NCI-H2107 (cell line): Measurements from ENCODE around the gene PDIK1L.
A peak's percentile ranks its signal among the peaks of the same experiment; 100 is the strongest.

Experiments
- DNase-seq: peaks from one replicate; lab custom pipeline; 2025; lab: John Stamatoyannopoulos, UW

Gene PDIK1L

GRCh38 chr1:26155370-26156284 is 44.0 kb downstream of the PDIK1L start:
- no peak for DNase-seq

DNA sequence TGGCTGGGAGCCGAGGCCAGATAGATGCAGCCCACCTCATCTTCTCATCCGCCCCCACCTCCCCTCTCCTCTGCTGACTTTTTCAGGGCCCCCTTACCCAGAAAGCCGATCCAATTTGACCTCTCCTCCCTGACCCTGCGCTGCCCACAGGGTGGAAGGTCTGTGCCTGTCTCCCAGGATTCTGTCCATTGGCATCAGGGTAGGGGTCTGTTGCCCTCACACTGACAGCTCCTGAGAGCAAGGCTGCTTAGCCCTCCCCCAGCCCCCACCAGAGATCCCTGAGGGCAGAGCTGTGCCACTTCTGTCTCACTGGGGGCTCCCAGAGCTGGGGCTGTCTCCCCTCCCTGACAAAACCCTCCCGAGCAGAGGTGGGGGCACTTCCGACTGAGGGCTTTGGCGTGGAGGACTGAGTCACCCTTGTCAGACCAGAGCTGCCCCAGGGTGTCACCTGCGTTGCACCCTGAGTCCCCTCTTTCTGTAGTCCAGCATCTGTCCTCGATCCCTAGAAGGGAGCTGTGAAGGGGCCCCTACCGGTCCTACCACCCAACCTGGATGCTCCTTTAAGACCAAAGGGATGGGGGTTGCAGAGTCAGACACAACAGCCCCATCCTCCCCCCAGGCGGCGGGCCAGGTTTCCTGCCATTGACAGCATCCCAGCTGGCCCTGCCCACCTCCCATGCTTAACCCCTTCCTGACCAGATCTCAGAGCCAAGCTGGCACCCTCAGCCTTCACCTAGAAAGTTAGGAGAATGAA is 44.8 kb downstream of the PDIK1L start:
- DNase-seq: no peak

DNA sequence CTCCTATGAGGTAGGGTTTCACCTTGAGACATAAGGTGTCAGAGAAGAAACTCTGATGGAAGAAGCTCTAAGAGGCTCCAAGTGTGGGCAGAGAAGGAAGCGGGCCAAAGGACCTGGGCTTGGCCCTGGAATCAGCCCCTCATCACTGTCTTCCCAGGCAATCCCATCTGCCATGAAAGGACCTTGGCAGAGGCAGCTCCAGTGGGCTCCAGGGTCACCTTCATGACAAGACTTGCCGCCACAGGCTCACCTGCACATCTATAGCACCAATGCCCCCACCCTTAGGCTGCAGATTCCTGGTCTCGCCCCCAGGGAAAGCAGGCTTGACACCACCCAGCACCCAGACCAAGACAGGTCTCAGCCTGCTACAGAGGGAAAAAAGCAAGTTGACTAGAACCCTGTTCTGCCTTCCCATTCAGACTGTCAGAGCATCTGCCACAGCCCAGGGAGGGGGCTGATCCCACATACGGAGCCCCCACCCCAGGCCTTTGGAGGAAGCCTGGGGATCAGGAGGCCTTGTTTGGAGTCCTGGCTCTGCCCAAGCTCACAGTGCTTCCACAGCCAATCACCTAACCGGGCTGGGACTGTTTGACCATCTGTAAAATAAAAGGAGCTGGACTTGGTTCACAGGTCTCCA is 46.8 kb downstream of the PDIK1L start:
- DNase-seq: no peak

DNA sequence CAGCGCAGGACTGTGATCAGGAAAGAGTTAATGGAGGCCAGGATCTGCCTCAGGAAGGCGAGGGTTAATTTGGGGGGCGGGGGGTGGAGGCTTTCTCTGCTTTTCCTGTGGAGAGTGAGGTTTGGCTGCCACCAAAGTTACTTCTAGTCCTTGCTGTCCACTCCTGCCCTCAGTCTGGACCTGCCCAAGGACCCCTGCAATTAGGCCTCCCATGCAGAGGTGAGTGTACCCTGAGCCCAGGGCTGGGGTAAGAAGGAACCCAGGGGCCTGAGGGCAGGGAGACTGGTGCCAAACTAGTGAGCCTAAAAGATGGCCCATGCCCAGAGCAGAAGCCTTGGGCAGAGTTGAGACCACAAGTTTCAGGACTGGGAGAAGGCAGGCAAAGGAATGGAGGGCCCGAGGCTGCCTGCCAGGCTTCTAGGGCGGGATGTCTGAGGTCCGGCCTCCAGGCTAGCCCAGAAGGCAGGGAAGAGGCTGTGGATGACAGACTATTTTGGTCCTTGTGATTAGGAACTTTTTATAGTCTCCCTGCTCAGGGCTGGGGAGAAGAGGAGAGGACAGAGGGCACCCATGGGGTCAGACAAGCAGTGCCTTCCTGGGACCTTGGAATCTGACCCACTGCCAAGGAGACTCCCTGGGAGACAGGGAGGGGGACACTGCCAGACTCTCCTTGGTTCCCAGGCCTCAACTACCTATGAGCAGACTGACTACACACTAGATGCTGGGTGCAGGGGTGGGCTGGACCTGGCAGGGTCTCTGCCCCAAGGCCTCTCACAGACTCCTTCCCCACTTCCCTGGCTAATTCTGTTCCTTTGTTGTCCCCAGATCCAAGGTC is 47.5 kb downstream of the PDIK1L start, which contains the start of gene FAM110D:
TSS of gene FAM110D (plus strand) at position 172 of the 835 bp plus-strand sequence. CDS start 2,213 bp downstream, outside the sequence.
- no peak for DNase-seq

- no peak for DNase-seq
Observed at GRCh38 chr1:26159743-26160039, 48.1 kb downstream of the PDIK1L start.

- no peak for DNase-seq
Observed at GRCh38 chr1:26160527-26161414, 49.1 kb downstream of the PDIK1L start.

- no peak for DNase-seq
Observed at GRCh38 chr1:26161415-26162219, 50.0 kb downstream of the PDIK1L start.

- no peak for DNase-seq
Observed at GRCh38 chr1:26162220-26162709, 50.6 kb downstream of the PDIK1L start.

DNA sequence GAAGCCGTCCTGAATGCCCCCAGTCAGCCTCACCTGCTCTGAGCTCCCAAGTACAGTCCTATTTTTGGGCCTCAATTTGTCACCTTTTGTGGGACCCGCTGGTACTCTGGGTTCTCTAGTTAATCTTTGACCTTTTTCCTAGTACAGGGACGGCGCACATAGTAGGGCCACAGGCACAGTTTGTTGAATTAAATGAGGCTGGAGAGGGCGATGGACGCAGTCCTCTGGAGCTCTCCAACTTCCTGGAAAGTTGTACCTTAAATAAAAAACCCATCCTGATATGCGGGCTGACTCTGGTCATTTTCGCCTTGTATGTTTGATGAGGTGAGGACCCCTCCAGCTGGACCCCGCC is 52.0 kb downstream of the PDIK1L start:
- DNase-seq: no peak

- DNase-seq: no peak
Observed at GRCh38 chr1:26164036-26164860, 52.6 kb downstream of the PDIK1L start.

DNA sequence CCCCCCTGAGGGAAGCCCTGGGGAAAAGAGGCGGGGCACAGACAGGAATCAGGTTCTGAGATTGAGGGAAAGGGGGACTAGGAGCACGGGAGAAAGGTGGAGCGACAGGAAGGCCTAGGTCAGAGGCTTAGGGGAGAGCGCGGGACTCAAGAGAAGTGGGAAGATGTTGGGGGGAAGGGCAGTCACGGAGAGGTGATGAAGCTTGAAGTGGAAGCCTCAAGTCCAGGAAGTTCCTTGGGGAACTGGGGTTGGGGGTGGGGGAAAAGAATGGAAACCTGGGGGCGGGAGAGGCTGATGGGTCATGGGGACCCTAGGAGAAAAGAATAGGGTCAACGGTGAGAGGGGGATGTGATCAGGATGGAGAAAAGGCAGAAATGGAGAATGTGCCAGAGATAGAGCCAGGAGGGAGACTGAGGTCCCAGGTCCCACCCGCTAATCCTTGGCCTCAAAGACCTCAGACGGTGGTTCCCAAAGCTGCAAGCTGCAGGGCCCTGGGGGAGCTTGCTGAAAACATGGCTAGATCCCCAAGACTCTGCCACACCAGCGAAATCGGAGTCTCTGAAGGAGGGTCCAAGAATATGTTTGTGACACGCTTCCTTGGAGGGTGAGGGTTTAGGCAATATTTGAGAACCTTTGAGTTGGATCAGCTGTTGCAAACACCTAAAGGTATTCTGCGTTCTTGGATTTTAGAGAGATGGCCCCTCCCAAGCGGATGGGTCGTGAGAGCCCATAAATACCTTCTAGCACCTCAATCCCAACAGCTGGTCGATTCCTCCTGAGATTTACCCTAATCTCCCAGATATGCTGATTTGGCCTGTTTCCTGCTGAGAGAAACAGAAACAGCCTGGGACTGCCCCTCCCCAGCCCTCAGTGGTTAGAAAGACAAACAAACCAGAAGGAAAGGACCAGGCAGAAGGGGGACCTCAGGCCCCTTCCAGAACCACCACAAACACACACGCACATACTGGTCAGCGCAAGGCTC is 53.5 kb downstream of the PDIK1L start:
- no peak for DNase-seq

DNA sequence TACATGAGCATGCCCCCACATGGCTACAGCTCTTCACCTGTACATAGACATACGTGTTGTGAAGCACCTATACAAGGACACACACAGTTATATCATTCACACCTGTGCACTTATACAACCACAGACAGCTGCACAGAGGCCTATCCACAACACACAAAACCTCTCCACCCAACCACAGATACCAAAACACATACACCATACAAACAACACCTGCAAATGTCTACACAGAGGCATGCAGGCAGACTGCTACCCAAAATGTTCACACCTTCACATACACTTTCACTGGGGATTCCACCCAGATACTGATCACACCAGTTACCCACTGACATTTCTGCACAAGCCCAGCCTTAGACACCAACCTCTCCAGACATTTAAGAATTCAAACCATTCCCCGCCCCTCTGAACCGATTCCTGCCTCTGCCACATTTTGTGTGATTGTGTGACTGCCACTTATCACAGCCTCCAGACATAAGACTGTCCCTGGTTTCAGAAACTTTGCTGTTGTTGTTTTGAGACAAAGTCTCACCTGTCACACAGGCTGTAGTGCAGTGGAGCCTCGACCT is 55.2 kb downstream of the PDIK1L start:
- DNase-seq: no peak

DNA sequence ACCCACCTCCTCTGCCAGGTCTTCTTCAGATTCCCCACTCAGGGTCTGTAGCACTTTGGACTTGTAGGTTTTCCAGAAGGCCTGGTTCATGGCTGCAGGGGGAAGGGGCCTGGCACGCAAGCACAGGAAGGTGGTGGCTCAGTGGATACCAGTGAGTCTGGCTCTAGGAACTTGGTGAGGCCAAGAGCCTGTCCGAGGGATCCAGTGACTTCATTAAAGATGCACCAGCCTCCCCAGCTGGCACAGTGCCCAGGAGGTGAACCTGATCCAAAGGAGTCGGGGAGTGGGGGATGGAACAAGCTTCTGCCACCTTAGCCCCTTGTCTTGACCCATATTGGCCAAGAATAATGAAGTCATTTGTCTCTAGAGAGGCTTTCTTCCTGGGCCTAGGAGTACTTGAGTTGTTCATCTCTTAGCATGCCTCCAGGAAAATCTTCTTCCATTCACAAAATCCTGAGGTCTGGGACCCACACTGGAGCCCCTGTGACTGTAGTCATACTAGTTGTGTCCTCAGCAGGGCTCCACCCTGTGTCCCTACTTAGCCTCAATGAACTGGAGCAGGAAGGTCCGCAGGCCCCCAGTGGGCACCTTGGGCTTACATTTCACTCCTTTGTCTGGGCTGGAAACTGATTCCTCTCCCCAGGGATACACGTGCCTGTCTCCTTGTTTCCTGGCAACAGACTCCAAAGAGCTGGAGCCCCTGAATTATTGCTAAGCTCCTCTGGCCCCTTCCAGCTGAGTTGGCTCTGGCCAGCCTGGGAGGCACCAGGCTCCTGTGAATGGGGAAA is 57.0 kb downstream of the PDIK1L start, which contains the start of gene C1orf232:
TSS of gene C1orf232 (minus strand) at position 554 of the 788 bp plus-strand sequence. CDS start at position 90, 464 bp downstream.
- peak; percentile 74 for DNase-seq

DNA sequence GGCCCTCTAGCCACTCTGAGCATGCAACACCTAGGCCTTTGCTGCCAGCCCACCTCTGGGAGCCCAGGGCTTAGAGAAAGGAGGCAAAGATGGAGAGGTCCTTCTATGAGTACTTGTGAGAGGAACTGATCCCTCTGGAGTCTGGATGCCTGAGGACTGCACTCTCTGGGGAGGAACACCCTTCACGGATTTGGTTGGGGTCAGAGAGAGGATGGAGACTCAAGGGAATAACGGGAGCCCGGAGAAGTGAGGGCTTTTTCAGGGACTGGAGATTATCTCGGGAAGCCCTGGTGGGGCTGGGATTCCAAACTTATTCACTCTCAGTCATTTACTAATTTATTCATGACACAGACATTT is 57.6 kb downstream of the PDIK1L start:
- no peak for DNase-seq

GRCh38 chr1:26169669-26170471 is 58.2 kb downstream of the PDIK1L start, which contains the start of gene ZNF593:
ZNF593 (plus strand) TSS chr1:26169908; CDS start chr1:26169984, 76 bp downstream.
- peak; percentile 63 for DNase-seq

GRCh38 chr1:26170472-26170821 is 58.8 kb downstream of the PDIK1L start:
- DNase-seq: no peak
